M059J (cell line): ENCODE data around the gene KBTBD7. TPM values are rescaled to one million over a fixed set of nuclear protein-coding genes. Genes with fewer than 3 reads are reported as not detected.
A peak's percentile ranks its signal among the peaks of the same experiment; 100 is the strongest.

ENCODE experiments used
- DNase-seq: peaks from one replicate; pipeline ENCODE4 v3.0.0-alpha.2; 2012; ENCODE audit warnings: low read depth
- total RNA-seq: library from RNA; depleted of rRNA; stranded (reverse); fragments of >200 nt; shearing (Covaris generic); gene quantifications from 2 replicates; pipeline ENCODE4 v1.2.3, GENCODE V29; 2014; rRNA removed

Gene KBTBD7, protein sequence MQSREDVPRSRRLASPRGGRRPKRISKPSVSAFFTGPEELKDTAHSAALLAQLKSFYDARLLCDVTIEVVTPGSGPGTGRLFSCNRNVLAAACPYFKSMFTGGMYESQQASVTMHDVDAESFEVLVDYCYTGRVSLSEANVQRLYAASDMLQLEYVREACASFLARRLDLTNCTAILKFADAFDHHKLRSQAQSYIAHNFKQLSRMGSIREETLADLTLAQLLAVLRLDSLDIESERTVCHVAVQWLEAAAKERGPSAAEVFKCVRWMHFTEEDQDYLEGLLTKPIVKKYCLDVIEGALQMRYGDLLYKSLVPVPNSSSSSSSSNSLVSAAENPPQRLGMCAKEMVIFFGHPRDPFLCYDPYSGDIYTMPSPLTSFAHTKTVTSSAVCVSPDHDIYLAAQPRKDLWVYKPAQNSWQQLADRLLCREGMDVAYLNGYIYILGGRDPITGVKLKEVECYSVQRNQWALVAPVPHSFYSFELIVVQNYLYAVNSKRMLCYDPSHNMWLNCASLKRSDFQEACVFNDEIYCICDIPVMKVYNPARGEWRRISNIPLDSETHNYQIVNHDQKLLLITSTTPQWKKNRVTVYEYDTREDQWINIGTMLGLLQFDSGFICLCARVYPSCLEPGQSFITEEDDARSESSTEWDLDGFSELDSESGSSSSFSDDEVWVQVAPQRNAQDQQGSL
- 3.8 and 4.4 TPM in 2 replicates for total RNA-seq

DNA sequence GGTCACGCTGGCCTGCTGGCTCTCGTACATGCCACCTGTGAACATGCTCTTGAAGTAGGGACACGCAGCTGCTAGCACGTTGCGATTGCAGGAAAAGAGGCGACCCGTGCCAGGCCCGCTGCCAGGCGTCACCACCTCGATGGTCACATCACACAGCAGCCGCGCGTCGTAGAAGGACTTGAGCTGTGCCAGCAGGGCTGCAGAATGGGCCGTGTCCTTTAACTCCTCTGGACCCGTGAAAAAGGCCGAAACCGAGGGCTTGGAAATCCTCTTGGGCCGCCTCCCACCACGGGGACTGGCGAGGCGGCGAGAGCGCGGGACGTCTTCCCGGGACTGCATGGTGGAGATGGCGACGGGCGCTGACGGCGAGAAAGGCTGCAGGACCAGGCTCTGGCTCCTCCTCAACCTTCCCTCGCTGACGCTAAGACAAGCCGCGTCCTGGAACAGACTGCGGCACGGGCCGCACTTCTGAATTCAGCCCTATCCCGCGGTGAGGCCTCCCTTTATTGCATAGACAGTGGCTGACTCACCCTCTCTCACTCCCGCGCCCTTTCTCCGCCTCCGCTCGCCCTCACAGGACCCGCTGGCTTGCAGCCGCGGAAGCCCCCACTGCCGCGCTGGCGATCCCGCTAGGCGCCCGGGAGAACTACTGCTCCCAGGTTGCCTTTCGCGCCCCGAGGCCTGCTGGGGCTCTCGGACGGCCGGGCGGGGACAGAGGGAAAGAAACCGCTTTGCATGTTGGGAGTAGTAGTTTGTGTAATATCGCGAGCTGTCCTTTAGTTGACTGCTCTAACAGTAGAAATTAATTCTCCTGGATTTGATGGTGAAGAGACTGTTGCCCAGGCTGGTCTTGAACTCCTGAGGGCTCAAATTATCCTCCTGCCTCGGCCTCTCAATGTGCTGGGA, at the start of gene KBTBD7:
Gene KBTBD7, minus strand, starts transcription at position 651 of the 906 bp plus-strand sequence. Its CDS starts 312 bp downstream, at position 339.
- peak; percentile 96 for DNase-seq

DNA sequence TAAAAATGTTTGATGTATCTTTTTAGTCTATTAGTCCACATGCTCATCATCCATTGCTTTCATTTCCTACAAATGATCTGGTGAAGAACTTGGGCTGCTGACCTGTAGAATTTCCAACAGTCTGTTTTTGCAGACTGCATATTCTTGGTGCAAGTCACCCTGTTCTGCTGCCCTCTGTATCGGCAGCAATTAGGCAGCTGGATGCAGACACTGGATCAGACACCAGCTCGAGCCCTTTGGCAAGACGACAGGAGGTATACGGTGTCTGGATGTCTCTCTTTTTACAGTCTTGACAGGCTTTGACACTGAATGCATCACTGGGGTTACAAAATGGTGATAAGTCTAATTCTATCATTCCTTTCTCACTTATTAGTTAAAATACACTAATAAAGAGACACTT, 47.3 kb upstream of the KBTBD7 start:
- no peak for DNase-seq

DNA sequence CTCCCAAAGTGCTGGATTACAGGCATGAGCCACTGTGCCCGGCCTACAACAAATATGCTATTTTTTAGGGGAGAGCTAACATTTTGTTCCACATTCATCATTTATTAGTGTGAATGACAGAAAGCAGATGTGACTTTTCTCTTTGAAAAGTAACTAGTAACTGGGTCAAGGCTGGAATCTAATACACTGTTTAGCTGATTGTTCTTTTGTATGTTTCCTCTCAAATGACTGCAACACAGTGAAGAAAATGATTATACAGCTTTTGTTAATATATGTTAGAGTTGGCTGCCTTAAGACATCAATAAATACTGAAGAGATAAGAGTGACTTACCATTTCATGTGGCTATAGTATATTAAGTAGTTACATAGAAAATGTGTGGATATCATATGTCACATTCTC, 42.0 kb upstream of the KBTBD7 start:
- DNase-seq: no peak

DNA sequence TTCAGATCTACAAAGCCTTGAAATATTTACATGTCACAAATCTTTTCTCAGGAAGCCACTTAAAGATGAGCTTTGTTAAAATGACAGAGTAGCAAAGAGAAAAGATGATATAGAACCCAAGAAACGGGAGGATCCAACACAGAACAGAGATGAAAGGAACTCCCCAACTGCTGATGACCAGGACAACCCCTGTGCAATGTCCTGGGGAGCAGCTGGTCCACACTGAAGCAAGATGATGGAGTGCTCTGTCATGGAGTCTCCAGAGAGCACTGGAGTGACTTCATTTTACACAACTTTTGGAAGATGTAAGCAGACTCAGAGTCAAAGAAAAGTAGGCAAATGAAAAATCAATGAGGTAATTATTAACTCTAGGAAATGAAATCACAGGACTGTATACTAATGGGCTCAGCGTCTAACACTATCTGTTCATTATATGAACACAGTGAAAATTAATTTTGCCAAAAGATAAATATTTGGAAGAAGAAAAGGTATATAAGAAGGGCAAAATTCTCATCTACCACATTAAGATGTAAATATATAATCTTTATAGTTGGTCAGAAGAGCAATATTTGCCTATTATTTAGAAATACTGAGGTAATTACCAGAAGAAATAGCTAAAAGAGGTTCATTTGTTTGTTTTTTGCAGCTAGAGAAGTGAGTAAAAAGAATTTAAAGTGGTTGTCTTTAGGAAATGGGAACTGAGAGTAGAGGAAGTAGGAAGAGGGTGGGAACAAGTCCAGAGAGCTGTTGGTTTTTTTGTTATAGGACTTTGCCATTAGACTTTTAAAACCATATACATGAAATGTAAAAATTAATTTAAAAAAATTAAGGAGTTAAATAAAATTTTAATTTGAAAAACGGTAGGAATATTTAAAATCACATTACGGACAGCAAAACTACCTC, 38.5 kb upstream of the KBTBD7 start:
- DNase-seq: no peak

DNA sequence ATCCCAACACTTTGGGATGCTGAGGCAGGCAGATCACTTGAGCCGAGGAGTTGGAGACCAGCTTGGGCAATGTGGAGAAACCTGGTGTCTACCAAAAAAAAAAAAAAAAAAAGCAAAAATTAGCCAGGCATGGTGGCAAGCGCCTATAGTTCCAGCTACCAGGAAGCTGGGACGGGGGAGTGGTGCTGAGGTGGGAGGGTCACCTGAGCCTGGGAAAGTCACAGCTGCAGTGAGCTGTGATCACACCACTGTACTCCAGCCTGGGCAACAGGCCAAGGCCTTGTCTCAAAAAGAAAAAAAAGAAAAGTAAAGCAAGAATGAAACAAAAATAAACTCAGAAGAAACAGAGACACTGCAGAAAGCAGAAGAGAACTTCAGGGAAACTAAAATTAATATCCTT, 37.4 kb upstream of the KBTBD7 start:
- DNase-seq: peak; percentile 42

DNA sequence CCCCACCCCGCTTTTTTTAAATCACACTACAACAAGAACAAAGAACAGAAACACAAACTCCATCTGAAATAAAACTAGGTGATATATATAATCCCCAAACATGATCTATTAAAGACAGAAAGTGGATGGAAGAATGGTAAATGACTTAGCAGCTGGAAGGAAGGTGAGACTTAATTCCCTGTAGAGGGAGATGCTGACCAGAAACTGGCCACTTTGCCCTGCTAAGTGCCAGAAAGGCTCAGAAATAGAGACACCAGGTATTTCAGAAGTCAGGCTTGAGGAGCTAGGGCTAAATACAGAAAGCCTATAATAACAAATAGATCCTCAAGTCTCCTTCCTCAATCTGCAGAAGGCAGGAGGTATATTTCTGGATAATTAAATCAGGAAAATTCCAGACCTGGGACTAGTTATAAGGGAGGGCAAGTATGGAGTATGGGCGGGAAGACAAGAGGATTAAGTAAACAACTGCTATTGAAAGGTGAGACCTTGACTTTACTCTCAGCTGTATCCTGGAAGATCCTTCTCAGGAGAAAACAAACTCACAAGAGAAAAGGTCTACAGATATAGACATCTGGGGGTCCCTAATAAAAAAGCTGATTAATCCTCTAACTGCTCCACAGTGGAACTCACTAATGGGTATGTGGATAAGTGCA, 36.8 kb upstream of the KBTBD7 start:
- DNase-seq: no peak

DNA sequence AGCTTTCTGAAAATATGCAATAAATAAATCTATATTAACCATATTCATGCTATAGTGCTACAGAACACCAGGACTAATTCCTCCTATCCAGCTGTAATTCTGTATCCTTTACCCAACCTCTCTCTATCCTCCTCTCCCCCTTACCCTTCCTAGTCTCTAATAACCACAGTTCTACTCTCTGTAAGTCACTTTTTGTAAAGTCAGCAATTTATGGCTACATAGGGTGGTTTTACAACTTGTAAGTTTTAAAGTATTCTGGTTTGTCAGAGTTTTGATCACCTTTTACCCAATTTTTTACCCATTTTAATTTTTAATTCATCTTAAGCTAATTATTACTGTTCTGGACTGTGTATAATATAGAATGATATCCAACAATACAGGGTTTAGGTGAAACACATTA, 35.0 kb upstream of the KBTBD7 start:
- no peak for DNase-seq

DNA sequence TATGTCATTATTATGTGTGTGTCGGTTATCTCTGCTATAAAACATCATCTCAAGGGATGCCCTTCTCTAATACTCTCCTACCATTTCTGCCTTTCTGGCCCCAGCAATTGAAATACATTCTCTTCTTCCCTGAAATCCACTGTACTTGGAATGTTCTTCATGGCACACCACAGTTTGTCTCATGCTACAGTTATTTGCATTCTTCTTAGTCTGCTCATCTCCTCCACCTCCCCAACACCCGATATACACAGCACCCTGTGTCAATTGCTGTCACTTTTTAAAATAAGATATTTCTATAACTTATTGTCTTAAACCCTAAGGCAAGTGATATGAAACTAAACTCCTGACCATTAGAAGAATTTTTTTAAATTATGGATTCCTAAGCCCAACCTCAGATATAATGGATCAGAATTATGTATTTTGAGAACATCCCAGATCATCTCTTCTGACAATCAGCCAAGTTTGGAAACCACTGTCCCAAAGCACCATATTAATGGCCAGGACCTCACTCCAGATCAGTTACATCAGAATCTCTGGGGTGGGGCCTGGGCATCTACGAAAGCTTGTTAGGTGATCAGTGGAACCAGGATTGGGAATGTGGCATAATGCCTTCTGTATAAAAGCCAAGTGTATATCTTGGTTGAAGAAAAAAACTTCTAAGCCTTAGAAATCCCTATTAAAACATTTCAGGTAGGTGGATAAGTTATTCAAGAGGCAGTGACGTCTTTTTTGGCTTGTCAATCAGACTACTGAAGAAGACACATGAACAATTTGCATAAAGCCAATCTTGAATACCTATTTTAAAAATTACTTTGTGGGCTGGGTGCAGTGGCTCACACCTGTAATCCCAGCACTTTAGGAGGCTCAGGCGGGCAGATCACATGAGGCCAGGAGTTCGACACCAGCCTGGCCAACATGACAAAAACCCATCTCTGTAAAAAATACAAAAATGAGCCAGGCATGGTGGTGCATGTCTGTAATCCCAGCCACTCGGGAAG, 30.0 kb upstream of the KBTBD7 start:
- DNase-seq: peak; percentile 73

DNA sequence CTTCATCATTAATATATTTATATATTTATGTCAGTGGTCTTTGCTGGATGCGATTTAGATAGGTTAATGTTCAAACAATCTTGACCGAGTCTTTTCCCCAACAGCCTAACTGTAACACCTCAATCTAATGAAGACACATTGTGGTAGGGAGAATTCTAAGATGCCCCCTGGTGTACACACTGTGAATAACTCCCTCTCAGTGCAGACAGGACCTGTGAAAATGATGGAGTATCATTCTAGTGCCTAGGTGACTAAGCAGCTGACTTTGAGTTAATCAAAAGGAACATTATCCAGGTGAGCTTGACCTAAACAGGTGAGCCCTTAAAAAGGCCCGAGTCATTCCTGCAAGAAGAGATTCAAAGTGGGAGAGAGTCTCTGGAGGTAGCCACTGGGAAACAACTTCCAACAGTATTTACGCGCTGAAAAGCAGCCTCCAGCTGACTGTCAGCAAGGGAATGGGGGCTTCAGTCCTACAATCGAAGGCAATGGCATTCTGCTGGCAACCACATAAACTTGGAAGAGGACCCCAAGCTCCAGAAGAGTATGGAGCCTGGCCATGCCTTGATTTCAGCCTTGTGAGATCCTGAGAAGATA, 28.0 kb upstream of the KBTBD7 start:
- DNase-seq: peak; percentile 57

DNA sequence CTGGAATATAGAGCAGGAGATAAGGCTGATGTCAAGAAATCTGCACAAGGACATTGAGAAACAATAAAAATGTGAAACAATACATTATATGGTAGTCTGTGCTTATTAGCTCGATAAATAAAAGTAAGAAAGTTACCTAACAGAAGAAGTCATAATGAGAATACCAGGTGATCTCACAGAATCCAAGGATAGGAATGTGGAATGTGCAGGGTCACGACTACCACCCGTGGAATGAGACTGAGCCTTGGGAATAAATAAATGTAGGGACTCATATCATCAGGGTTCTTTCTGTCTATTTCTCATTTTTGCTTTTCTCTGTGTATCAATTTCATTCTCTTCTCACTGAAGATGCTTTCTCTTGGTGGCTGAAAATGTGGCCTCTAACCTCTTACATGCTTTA, 26.0 kb upstream of the KBTBD7 start:
- DNase-seq: peak; percentile 10

DNA sequence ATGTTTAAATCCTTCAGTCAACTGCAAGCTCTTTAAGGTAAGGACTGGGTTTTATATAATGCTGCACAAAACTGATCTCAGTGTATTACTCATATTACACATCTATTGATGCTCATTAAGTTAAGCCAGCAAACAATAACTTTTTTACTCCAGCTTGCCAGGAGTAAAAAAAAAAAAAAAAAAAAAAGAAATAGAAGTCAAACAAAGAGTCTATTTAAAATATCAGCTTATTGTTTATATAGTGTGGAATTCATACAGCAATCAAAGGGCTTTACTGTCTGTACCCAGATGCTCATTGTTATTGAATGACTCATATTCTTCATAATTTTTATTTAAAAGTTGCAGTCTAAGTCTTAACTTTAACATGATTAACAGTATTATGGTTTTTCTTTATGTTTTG, 21.8 kb upstream of the KBTBD7 start:
- peak; percentile 31 for DNase-seq

DNA sequence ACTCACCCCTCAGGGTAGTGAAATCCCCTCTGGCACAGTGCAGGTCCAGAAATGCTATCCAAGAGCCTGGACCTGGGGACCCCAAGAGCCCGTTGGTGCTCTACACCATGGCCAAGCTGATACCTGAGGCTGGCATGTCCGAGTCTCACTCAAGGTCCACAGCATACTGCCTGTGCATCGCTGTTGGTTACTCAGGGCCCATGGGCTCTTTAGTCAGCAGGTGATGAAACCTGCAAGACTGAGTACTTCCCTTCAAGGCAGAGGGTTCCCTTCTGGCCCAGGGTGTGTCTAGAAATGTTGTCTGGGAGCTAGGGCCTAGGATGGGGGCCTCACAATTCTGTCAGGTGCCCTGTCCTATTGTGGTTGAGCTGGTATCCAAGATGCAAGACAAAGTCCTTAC, 19.6 kb upstream of the KBTBD7 start:
- no peak for DNase-seq

DNA sequence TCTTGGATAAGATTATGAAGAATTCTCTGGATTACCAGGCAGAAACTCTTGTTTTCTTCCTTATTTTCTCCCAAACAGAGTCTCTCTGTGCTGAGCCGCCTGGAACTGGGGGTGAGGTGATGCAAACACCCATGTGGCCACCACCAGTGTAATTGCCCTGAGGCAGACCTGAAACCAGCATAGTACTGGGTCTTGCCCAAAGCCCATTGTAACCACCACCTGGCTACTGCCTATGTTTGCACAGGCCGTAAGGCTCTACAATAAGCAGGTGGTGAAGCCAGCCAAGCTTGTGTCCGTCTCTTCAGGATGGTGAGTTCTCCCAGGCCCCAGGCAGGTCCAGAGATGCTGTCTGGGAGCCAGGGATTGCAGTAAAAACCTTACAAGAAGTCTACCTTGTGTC, 18.9 kb upstream of the KBTBD7 start:
- peak; percentile 5 for DNase-seq

DNA sequence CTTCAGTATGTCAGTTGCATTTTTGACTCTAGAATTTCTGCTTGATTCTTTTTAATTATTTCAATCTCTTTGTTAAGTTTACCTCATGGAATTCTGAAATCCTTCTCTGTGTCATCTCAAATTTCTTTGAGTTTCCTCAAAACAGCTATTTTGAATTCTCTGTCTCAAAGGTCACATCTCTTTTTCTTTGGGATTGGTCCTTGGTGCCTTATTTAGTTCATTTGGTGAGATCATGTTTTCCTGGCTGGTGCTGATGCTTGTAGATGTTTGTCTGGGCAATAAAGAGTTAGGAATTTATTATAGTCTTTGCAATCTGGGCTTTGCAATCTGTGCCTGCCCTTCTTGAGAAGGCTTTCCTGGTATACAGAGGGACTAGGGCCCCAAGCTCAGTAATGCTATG, 18.5 kb upstream of the KBTBD7 start:
- DNase-seq: no peak

DNA sequence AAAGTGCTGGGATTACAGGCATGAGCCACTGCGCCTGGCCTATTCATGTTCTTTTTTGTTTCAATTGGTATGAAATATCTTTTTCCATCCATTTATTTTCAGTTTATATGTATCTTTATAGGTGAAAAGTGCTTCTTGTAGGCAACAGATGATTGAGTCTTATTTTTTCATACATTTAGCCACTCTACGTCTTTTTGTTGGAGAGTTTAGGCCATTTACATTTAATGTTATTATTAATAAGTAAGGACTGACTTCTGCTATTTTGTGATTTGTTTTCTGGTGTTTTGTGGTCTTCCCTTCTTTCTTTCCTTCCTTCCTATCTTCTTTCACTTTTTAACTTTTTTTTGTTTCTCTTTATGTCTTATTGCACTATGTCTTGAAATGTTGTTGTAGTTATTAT, 16.7 kb upstream of the KBTBD7 start:
- DNase-seq: no peak

DNA sequence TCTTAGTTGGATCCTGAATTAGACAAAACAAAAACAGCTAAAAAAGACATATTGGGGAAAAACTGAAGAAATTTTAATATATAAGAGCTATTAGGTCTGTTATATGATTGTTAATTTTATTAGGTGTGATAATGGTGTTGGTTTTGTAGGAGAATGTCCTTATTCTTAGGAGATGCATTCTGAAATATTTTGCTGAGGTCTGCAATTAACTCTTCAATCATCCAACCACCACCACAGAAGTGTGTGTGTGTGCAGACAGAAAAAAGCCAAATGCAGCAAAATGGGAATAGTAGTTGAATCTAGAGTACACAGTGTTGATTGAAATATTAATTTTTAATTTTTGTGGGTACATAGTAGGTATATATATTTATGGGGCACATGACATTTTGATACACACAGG, 12.1 kb upstream of the KBTBD7 start:
- no peak for DNase-seq

DNA sequence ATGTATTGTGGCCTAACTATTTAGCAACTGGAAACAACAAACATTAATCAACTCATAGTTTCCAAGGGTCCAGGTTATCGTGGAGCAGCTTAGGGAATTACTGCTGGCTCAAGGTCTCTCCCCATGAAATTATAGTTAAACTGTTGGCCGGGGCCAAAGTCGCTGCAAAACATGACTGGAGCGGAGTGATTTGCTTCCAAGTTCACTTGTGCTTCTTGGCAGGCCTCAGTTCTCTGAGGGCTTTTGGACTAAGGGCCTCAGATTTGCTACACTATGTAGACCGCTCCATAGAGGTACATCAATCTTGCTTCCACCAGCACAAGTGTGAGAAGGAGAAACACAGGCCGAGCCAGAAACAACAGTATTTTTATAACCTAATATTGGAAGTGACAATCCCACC, 9.4 kb upstream of the KBTBD7 start:
- no peak for DNase-seq

DNA sequence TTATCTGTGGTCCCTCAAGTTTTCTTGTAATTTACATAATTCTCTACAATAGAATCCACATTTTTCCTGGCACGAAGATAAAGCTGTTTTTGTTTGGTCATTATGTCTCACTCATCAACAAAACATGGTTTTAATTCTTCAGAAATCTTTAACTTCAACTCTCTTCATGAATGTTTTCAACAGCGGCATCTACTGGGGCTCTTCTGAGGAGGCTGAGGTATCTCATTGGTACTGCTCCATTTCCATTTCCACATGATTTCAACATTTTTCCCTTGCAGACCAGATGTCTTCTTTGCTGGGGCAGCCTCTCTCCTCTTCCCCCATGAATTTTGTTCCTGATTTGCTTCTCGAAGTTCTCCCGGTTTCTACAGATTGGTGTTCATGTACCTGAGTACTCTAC, 5.8 kb upstream of the KBTBD7 start:
- DNase-seq: no peak

DNA sequence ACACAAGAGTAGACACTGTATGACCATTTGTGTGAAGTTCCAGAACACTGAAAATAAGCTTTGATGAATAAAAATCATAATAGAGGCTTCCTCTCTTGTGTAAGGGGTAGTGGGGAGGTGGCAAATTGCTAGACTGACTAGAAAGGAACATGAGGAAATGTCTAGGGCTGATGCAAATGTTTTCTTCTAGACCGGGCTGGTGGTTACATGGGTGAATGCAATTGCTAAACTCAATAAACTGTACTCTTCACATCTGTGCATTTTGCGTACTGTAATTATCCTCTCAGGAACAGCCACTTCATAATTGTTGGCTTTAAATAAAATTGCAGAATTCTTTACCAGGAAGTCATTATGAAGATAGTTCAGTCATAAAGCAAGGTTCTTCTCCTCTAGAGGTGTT, 5.2 kb upstream of the KBTBD7 start:
- no peak for DNase-seq
